OCI-LY3 (cell line): Measurements from ENCODE around the gene CMIP.

Source experiments
- H2AFZ ChIP-seq: fragments of 200-600, 300-600 bp; shearing (Covaris generic); 2 replicates; pipeline ENCODE4 v1.6.0; 2014; ENCODE audit warnings: antibody characterized with exemption, low read depth, low read length
- H3K27ac ChIP-seq: fragments of 200-600, 300-600 bp; sonication (generic); 2 replicates; pipeline ENCODE4 v1.5.1; 2014; ENCODE audit warnings: mild to moderate bottlenecking, low read length, moderate library complexity, mixed read lengths
- H3K27me3 ChIP-seq: fragments of 200-600, 300-600 bp; sonication (generic); 2 replicates; pipeline ENCODE4 v1.6.1; 2014; ENCODE audit warnings: low read depth, low read length, mixed read lengths
- H3K36me3 ChIP-seq: fragments of 200-600, 300-600 bp; sonication (generic); replicated peaks from 2 replicates; pipeline ENCODE3; 2014; ENCODE audit warnings: low read depth, low read length, mixed read lengths
- H3K4me1 ChIP-seq: fragments of 300-600, 200-600 bp; sonication (generic); 2 replicates; pipeline ENCODE4 v1.6.1; 2014; ENCODE audit warnings: low read length, mixed read lengths
- H3K4me2 ChIP-seq: fragments of 200-600, 300-600 bp; sonication (generic); 2 replicates; pipeline ENCODE4 v1.6.1; 2014; ENCODE audit warnings: low read length, mixed read lengths
- H3K4me3 ChIP-seq: fragments of 300-600, 200-600 bp; sonication (generic); 2 replicates; pipeline ENCODE4 v1.5.1; 2014; ENCODE audit warnings: antibody characterized with exemption, mild to moderate bottlenecking, low read length, moderate library complexity
- H3K79me2 ChIP-seq: fragments of 300-600, 200-600 bp; shearing (Covaris generic); 2 replicates; pipeline ENCODE4 v1.6.1; 2014; ENCODE audit warnings: mild to moderate bottlenecking, low read length, mixed read lengths
- H3K9ac ChIP-seq: fragments of 300-600, 200-600 bp; shearing (Covaris generic); 2 replicates; pipeline ENCODE4 v1.6.0; 2014; ENCODE audit warnings: mild to moderate bottlenecking, low read length, moderate library complexity
- H3K9me3 ChIP-seq: fragments of 200-600, 300-600 bp; shearing (Covaris generic); 2 replicates; pipeline ENCODE4 v1.6.1; 2014; ENCODE audit warnings: low read length, mixed read lengths; ENCODE audit not compliant: insufficient read depth
- H4K20me1 ChIP-seq: fragments of 200-600, 300-600 bp; sonication (generic); 2 replicates; pipeline ENCODE4 v1.6.1; 2016; ENCODE audit warnings: low read length, mixed read lengths; ENCODE audit not compliant: insufficient read depth
- EZH2phosphoT487 ChIP-seq: fragments of 200-600 bp; shearing (Covaris generic); IDR thresholded peaks from 2 replicates; pipeline ENCODE4 v1.6.1; 2018; ENCODE audit warnings: antibody characterized with exemption, mixed run types, low read depth
- TF ChIP-seq, protein P1 (sequence below): fragments of 200-600, 300-600 bp; sonication (generic); IDR thresholded peaks from 2 replicates; pipeline ENCODE4 v1.5.1; 2014; ENCODE audit warnings: antibody characterized with exemption, low read length, low read depth

Gene CMIP

DNA sequence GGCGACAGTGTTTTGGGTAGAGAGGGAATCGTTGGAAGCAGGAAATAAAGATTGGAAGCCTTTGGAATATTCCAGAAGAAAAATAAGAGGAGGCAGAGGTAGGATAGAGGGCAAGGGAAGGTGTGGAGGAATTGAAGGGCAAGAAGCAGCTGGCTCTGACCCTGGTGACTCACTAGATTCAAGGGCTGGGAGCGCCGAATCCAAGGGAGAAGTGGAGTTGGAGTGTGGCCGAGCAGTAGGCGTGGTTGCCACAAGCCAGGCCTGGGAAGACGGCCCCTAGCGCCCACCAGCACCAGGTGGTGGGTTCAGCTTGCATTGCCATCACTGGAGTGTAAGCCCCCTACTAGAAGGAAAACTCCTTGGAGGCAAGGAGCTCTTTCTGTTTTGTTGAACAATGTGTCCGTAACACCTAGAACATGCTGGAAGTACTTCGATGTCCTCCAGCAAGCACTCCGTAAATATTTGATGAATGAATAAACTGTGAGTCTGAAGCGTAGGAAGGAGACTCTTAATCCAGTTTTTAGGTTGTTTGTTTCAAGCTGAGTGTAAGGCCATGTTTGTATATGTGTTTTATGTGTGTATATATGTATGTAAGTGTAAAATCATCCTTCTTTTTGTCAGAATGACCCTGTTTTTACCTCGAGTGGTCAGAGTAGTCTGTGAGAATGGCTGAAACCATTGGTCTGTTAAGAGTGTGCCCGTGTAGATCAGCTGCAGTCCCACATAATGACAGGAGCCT lies 139.5 kb downstream of the CMIP start:
- no peaks in the 10 kb centered on the region for H3K36me3 ChIP-seq

DNA sequence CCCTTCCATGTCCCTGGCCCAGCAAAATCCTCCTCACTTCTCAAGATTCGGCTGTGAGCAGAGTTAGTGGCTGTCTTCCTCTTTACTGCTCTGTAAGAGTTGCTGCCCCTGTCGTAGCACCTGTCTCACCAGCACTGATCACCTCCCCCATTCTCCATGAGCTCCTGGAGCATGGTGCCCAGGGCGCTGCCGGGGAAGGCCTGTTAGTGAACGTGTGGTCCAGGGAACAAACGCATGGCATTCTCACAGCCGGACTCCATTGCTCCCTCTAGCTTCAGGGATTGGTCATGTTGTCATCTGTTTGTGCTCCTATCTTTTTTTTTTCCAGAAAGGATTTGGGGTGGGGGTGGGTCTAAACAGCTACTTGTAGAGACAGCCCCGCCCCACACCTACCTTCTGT lies 141.2 kb downstream of the CMIP start:
- H3K4me2 ChIP-seq = no peak overlapping the region
- H3K27ac ChIP-seq = no peak overlapping the region
- H3K27me3 ChIP-seq = no peaks in the 10 kb centered on the region
- peaks cover 24% of the 10 kb centered on the region; the same call in 1 of the 2 replicates for H3K79me2 ChIP-seq
- H4K20me1 ChIP-seq = peaks cover 82% of the 10 kb centered on the region
- TF ChIP-seq, protein P1, sequence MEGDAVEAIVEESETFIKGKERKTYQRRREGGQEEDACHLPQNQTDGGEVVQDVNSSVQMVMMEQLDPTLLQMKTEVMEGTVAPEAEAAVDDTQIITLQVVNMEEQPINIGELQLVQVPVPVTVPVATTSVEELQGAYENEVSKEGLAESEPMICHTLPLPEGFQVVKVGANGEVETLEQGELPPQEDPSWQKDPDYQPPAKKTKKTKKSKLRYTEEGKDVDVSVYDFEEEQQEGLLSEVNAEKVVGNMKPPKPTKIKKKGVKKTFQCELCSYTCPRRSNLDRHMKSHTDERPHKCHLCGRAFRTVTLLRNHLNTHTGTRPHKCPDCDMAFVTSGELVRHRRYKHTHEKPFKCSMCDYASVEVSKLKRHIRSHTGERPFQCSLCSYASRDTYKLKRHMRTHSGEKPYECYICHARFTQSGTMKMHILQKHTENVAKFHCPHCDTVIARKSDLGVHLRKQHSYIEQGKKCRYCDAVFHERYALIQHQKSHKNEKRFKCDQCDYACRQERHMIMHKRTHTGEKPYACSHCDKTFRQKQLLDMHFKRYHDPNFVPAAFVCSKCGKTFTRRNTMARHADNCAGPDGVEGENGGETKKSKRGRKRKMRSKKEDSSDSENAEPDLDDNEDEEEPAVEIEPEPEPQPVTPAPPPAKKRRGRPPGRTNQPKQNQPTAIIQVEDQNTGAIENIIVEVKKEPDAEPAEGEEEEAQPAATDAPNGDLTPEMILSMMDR = peak; percentile 32; the same call in 1 of the 2 replicates
- no peak for TF ChIP-seq EZH2phosphoT487
- no peak overlapping the region for H3K9ac ChIP-seq
- no peaks in the 10 kb centered on the region for H3K4me1 ChIP-seq
- no peak overlapping the region for H2AFZ ChIP-seq
- no peaks in the 10 kb centered on the region for H3K36me3 ChIP-seq
- H3K9me3 ChIP-seq = no peaks in the 10 kb centered on the region
- no peak overlapping the region for H3K4me3 ChIP-seq

More for the DNA sequence above, 139.5 kb downstream of the CMIP start:
- H3K27ac ChIP-seq = no peak overlapping the region
- H3K4me1 ChIP-seq = no peaks in the 10 kb centered on the region
- no peak overlapping the region for H3K4me3 ChIP-seq
- peaks cover 76% of the 10 kb centered on the region for H4K20me1 ChIP-seq
- H2AFZ ChIP-seq = no peak overlapping the region
- TF ChIP-seq, protein P1 = no peak
- no peak for TF ChIP-seq EZH2phosphoT487
- no peaks in the 10 kb centered on the region for H3K9me3 ChIP-seq
- H3K27me3 ChIP-seq = no peaks in the 10 kb centered on the region
- no peak overlapping the region for H3K9ac ChIP-seq
- H3K79me2 ChIP-seq = peaks cover 28% of the 10 kb centered on the region; the same call in 1 of the 2 replicates
- H3K4me2 ChIP-seq = no peak overlapping the region

DNA sequence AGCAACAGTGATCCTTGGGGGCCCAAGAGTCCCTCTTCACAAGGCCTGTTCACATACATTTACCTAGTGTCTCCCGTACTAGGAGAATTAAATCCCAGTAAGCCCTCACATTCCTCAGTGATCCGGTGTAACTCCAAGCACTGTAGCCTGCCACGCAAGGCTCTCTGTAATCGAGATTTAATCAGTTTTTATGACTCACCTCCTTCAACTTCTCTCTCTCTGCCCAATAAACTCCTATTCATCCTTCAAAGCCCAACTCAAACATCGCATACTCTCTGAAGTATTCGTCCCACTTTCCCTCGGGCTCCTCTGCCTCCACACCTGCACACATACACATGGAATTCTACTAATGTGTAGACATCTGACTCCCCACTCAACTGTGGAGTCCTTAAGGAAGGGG lies 141.8 kb downstream of the CMIP start:
- TF ChIP-seq, protein P1 = no peak
- no peak for TF ChIP-seq EZH2phosphoT487
- H3K27ac ChIP-seq = no peak overlapping the region
- no peaks in the 10 kb centered on the region for H3K36me3 ChIP-seq
- peaks cover 82% of the 10 kb centered on the region for H4K20me1 ChIP-seq
- H3K4me1 ChIP-seq = no peaks in the 10 kb centered on the region
- no peak overlapping the region for H3K4me2 ChIP-seq
- no peak overlapping the region for H2AFZ ChIP-seq
- no peaks in the 10 kb centered on the region for H3K27me3 ChIP-seq
- peaks cover 21% of the 10 kb centered on the region; the same call in 1 of the 2 replicates for H3K79me2 ChIP-seq
- H3K9ac ChIP-seq = no peak overlapping the region
- no peaks in the 10 kb centered on the region for H3K9me3 ChIP-seq
- no peak overlapping the region for H3K4me3 ChIP-seq

DNA sequence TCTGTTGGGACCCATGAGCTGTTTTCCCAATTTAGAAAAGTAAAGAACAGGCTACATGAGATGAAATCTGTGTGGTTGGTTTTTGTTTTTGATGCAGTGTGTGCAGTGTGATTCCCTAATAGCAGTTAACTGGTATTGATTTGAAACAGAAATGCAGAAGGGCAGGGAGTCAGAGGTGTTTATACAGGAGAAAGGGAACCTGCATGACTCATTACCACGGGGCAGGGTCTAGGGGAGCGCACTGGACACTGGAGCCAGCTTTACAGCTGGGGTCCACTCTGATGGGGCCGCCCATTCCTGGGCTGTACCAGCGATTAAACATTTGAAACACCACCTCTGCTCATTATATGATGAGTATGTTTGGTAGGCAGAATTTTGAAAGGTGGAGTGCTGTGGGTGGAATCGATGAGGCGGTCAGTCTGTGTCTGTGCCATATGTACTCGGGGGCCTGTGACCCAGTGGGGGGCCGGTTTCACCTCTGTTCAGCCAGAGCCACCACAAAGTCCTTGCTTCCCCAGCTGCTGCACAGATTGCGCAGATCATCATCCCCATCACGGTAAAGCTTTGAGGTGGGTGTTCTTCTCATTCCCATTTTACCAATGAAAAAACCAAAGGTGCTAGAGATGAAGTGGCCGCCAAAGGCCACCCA lies 142.5 kb downstream of the CMIP start:
- TF ChIP-seq, protein P1 = no peak
- TF ChIP-seq EZH2phosphoT487 = no peak
- H3K27ac ChIP-seq = no peak overlapping the region
- H2AFZ ChIP-seq = no peak overlapping the region
- no peaks in the 10 kb centered on the region for H3K36me3 ChIP-seq
- H3K9ac ChIP-seq = no peak overlapping the region
- no peaks in the 10 kb centered on the region for H3K4me1 ChIP-seq
- H4K20me1 ChIP-seq = peaks cover 80% of the 10 kb centered on the region
- no peaks in the 10 kb centered on the region for H3K9me3 ChIP-seq
- no peak overlapping the region for H3K4me2 ChIP-seq
- no peak overlapping the region for H3K4me3 ChIP-seq
- H3K79me2 ChIP-seq = peaks cover 22% of the 10 kb centered on the region; the same call in 1 of the 2 replicates
- no peaks in the 10 kb centered on the region for H3K27me3 ChIP-seq
